ENCODE results near the gene NOL12.

DNA sequence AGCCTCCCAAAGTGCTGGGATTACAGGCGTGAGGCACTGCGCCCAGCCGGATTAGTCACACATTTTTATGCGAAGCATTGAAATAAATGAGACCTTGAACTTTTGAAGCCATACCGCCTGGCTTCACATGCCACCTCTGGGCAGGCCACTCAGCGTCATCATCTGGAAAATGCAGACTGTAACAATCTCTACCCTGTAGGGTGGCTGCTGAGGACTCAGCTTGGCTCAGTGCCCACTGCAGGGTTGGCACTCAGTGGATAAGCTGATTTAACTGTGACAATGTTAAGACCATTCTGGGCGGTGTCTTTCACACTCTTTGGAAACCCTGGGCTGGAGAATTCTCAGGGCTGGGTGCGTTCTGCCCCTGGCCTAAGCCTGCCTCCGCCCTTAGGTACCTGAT lies 38.2 kb upstream of the NOL12 start:
- TF ChIP-seq CTCF (IDR thresholded peaks at IDR 0.05), result no peak
- no peak for TF ChIP-seq POLR2AphosphoS5 (IDR thresholded peaks at IDR 0.05)
